HG03103 (cell line): Measurements from ENCODE around the gene AIG1.
"Not testable (repeated sequence)": the region's sequence is repeated elsewhere in the genome, so short reads cannot be mapped to it uniquely, and the experiment has no call there.

Source experiments
- ATAC-seq: cut with Tn5 transposase; IDR thresholded peaks from one replicate; pipeline ENCODE4 v1.9.1; 2021; ENCODE audit warnings: low read depth; ENCODE audit not compliant: unreplicated experiment

The AIG1 gene

GRCh38 chr6:143055213-143055612 is 5.5 kb upstream of the AIG1 start:
- no peak for ATAC-seq

GRCh38 chr6:143055891-143056290 is 4.8 kb upstream of the AIG1 start:
- ATAC-seq, result no peak

GRCh38 chr6:143058987-143059386 is 1.7 kb upstream of the AIG1 start:
- no peak for ATAC-seq

GRCh38 chr6:143059663-143060353 is 881 bp upstream of the AIG1 start:
- peak; percentile 31 for ATAC-seq

GRCh38 chr6:143060354-143060805 is 309 bp upstream of the AIG1 start:
- ATAC-seq, result peak; percentile 58

GRCh38 chr6:143061597-143062385 is 1.1 kb downstream of the AIG1 start:
- ATAC-seq, result no peak

- ATAC-seq, result no peak
Observed at GRCh38 chr6:143062551-143062950, 1.9 kb downstream of the AIG1 start.

- ATAC-seq, result no peak
Observed at GRCh38 chr6:143063631-143064030, 2.9 kb downstream of the AIG1 start.

- ATAC-seq, result no peak
Observed at GRCh38 chr6:143064271-143064670, 3.6 kb downstream of the AIG1 start.

GRCh38 chr6:143064951-143065683 is 4.4 kb downstream of the AIG1 start:
- ATAC-seq, result no peak

- ATAC-seq, result no peak
Observed at GRCh38 chr6:143068001-143068400, 7.3 kb downstream of the AIG1 start.

GRCh38 chr6:143074101-143074500 is 13.4 kb downstream of the AIG1 start:
- no peak for ATAC-seq

GRCh38 chr6:143074670-143075318 is 14.1 kb downstream of the AIG1 start:
- no peak for ATAC-seq

- no peak for ATAC-seq
Observed at GRCh38 chr6:143078468-143079324, 18.0 kb downstream of the AIG1 start.

GRCh38 chr6:143079325-143079640 is 18.6 kb downstream of the AIG1 start:
- no peak for ATAC-seq

- ATAC-seq, result not testable (repeated sequence)
Observed at GRCh38 chr6:143082274-143082673, 21.6 kb downstream of the AIG1 start.

- ATAC-seq, result not testable (repeated sequence)
Observed at GRCh38 chr6:143084019-143084418, 23.3 kb downstream of the AIG1 start.

GRCh38 chr6:143087335-143087734 is 26.6 kb downstream of the AIG1 start:
- ATAC-seq, result not testable (repeated sequence)

- no peak for ATAC-seq
Observed at GRCh38 chr6:143087856-143088255, 27.2 kb downstream of the AIG1 start.
